Stimulated activated CD8-positive, alpha-beta memory T cell treated with anti-CD3 and anti-CD28 coated beads, Interleukin-4, amount 100 ng/mL, for 1 hour (primary cell): Measurements from ENCODE around the gene ASPDH.
"Not testable (repeated sequence)": the region's sequence is repeated elsewhere in the genome, so short reads cannot be mapped to it uniquely, and the experiment has no call there.

Experiments
- DNase-seq, 2 donors: peaks; one replicate each; pipeline ENCODE4 v3.0.0-alpha.2; 2020; ENCODE audit warnings: low read depth in 2 of 2, low spot score in 1 of 2

The ASPDH gene

DNA sequence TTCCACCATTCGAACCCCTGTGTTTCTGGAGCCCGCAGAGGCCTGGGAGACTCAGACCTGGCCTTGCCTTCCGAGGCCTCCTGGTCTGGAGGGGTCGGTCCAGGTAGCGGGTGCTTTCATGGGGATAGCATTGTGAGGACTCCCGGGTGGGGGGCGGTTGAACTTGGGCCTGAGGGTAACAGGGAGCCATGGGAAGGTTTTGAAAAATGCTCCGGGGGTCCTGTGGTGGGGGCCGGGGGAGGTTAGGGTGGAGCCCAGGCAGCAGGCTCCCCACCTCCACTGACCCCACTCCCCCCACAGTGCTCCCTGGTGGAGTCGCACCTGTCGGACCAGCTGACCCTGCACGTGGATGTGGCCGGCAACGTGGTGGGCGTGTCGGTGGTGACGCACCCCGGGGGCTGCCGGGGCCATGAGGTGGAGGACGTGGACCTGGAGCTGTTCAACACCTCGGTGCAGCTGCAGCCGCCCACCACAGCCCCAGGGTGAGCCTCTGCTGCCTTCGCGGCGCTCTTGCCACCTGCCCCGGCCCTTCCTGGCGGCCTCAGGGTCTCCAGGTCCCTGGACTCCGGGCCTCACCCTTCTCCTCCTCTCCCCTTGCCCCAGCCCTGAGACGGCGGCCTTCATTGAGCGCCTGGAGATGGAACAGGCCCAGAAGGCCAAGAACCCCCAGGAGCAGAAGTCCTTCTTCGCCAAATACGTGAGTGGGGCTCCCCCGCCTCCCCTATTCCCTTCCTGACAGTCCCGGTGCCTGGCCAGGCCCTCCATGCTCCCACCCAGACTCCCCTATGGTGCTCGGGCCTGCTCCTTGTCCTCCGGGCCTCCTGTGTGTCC lies 33.2 kb downstream of the ASPDH start:
- no peak for DNase-seq

- DNase-seq, result no peak
These were observed 33.9 kb downstream of the ASPDH start for GRCh38 chr19:50479761-50480251.

DNA sequence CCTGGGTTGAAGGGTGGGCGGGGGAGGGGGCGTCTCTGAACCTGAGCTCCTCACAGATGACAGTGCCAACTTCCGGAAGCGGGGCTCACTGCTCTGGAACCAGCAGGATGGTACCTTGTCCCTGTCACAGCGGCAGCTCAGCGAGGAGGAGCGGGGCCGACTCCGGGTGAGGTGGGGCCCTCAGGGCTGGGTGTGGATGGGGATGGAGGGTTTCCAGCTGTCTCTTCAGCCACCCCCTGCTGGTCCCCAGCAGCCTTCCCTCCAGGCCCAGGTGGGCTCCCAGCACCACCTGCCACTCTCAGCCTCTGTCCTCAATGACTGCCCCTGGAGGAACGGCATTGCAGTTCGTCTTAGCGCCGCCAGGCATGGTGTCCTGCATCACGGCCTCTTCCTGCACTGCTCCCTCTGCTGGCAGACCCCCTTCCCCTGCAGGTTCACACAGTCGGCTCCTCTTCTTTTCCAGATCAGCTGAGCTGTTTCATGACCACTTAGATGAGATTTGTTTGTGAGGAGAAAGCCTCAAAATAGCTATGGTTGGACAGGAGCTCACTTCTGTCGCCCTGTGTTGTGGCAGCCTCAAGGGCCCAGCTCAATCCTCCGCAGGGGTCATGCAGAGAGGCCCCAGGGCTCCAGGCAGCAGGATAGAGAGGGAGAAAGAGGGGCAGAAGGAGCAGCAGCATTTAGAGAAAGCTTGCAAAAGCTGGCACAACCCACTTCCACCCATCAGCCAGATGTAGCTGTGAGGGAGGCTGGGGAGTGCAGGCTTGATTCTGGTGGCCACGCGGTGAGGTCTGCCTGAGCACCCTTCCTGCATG lies 34.6 kb downstream of the ASPDH start:
- DNase-seq, result no peak

DNA sequence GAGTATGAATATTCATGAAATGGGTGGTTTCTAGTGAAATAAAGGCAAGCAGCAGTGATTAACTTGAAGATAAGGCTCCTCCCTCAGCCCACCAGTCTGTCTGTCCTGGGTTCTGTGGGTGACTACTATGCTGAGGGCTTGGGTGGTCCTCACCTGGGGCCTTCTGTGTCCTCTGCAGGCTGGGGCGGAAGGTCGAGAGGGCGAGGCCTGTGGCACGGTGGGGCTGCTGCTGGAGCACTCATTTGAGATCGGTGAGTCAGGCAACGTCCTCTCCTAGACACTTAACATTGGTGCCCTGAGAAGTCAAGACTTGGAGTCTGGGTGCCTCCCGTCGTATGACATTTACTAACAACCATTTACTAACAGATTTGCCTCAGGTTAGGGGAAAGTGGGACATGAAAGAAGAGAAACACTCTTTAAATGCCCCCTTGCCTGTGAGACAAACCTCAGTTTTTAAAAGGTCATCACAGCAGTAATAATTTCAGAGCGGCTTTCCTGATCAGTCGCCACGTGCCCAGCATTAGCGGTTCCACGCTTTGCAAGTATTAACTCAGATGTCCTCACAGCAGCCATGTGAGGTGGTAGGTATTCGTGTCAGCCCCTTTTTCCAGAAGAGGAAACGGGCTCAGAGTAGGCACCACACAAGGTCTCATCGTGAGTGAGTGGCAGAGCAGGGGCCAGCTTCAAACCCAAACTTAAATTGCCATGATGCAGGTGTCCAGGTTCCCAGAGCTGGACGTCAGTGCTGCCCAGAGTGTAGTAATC lies 35.8 kb downstream of the ASPDH start:
- no peak for DNase-seq

- DNase-seq, result no peak
These were observed 36.8 kb downstream of the ASPDH start for GRCh38 chr19:50476907-50477238.

GRCh38 chr19:50476224-50476906 lies 37.3 kb downstream of the ASPDH start, which contains the start of the genes EMC10 and GARIN5A:
TSS of gene EMC10 (plus strand) at chr19:50476507. CDS start at chr19:50476545, 38 bp downstream.
TSS of gene GARIN5A (minus strand) at chr19:50476848. CDS start at chr19:50476388, 460 bp downstream.
- peak; percentile 66 to 86 for DNase-seq

- no peak for DNase-seq
These were observed 37.9 kb downstream of the ASPDH start for GRCh38 chr19:50475736-50476223.

- no peak for DNase-seq
These were observed 38.6 kb downstream of the ASPDH start for GRCh38 chr19:50475101-50475568.

GRCh38 chr19:50473336-50473735 lies 40.4 kb downstream of the ASPDH start:
- not testable (repeated sequence) for DNase-seq

DNA sequence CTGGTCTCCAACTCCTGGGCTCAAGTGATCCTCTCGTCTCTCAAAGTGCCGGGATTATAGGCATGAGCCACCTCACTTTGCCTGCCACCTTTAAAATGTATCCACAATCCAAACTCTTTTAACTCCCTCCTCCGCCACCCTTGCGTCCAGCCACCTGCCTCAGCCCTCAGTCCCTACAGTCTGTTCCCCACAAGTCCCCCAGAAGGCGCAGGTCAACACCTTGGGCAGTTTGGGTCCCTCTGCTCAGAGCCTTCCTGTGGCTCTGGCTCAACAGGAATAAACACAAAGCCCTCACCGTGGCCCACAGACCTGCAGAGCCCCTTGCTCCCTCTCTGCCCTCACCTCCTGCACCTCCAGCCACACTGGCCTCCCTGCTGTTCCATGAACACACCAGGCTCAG lies 44.9 kb downstream of the ASPDH start:
- DNase-seq, result no peak

DNA sequence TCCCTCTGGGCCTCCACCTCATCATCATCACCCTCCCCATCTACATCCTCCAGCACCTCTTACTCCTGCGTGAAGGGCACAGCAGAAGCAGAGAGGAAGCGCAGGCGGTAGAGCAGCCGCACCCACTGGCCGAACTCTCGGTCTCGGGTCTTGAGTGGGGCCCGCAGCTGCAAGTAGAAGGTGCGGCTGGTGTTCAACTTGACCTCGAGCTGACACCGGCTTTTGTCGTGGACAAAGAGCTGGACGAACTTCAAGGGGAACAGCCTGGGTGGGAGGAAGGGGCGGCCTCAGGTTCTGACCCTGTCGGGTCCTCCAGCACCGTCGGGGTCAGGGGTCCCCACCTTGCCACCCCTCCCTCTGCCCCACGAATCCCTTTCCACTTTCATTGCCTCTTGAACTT lies 46.1 kb downstream of the ASPDH start:
- no peak for DNase-seq

- no peak for DNase-seq
These were observed 47.0 kb downstream of the ASPDH start for GRCh38 chr19:50466706-50467039.

GRCh38 chr19:50465986-50466705 lies 47.6 kb downstream of the ASPDH start:
- DNase-seq, result no peak

GRCh38 chr19:50465000-50465399 lies 48.7 kb downstream of the ASPDH start:
- no peak for DNase-seq

DNA sequence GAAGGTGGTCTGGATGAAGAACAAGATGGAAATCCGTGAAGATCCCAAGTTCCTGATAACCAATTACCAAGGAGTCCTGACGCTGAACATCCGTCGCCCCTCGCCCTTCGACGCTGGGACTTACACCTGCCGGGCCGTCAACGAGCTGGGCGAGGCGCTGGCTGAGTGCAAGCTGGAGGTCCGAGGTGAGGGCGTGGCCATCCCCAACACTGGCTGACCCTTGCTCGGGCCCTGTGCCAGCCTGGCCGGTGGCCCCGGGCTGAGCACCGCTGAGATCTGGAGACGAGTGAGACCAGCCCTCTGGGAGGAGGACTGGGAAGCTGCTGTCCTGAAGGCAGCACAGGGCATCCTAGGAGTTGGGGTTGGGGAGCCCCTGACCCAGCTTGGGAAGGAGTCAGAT lies 49.4 kb downstream of the ASPDH start:
- DNase-seq, result no peak

DNA sequence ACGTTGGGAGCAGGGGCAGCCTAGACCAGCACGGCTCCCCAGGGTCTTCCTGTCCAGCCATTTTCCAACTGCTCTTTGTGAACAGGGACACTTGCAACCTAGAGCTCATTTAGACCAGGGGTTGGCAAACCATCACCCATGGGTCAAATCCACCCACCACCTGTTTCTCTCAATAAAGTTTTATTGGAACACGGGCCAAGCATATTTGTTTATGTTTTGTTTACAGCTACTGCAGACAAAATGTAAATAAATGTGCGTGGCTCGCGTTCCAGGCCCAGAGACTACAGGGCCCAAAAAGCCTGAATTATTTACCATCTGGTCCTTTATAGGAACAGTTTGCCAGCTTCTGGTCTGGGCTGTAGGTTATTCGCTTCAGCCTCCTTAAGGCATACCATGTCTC lies 50.7 kb downstream of the ASPDH start:
- no peak for DNase-seq
